RKO (cell line): Measurements from ENCODE around the gene CNEP1R1.
"Not testable (repeated sequence)": the region's sequence is repeated elsewhere in the genome, so short reads cannot be mapped to it uniquely, and the experiment has no call there.

ENCODE experiments used
- DNase-seq: peaks from one replicate; pipeline ENCODE4 v3.0.0-alpha.2; 2016; ENCODE audit warnings: low spot score

CNEP1R1 gene

GRCh38 chr16:50024684-50025536, at the start of gene CNEP1R1:
TSS of gene CNEP1R1 (plus strand) at chr16:50025225. CDS start at chr16:50025316, 91 bp downstream.
- peak; percentile 97 for DNase-seq

GRCh38 chr16:49977427-49977826, 47.6 kb upstream of the CNEP1R1 start:
- DNase-seq: no peak

GRCh38 chr16:49978569-49979326, 46.3 kb upstream of the CNEP1R1 start:
- DNase-seq: no peak

- no peak for DNase-seq
These were observed 44.9 kb upstream of the CNEP1R1 start for GRCh38 chr16:49980166-49980565.

- no peak for DNase-seq
These were observed 38.5 kb upstream of the CNEP1R1 start for GRCh38 chr16:49986351-49987124.

GRCh38 chr16:49987381-49987780, 37.6 kb upstream of the CNEP1R1 start:
- DNase-seq: no peak

GRCh38 chr16:49992825-49993224, 32.2 kb upstream of the CNEP1R1 start:
- DNase-seq: no peak

- no peak for DNase-seq
These were observed 31.4 kb upstream of the CNEP1R1 start for GRCh38 chr16:49993579-49993978.

- no peak for DNase-seq
These were observed 31.0 kb upstream of the CNEP1R1 start for GRCh38 chr16:49994006-49994405.

- no peak for DNase-seq
These were observed 29.3 kb upstream of the CNEP1R1 start for GRCh38 chr16:49995720-49996119.

GRCh38 chr16:49997721-49998251, 27.2 kb upstream of the CNEP1R1 start:
- DNase-seq: no peak

- DNase-seq: no peak
These were observed 26.0 kb upstream of the CNEP1R1 start for GRCh38 chr16:49998991-49999390.

GRCh38 chr16:50001144-50001543, 23.9 kb upstream of the CNEP1R1 start:
- no peak for DNase-seq

- DNase-seq: no peak
These were observed 22.8 kb upstream of the CNEP1R1 start for GRCh38 chr16:50002190-50002589.

- DNase-seq: no peak
These were observed 20.8 kb upstream of the CNEP1R1 start for GRCh38 chr16:50004239-50004638.

- DNase-seq: no peak
These were observed 18.1 kb upstream of the CNEP1R1 start for GRCh38 chr16:50006964-50007363.

- DNase-seq: no peak
These were observed 17.3 kb upstream of the CNEP1R1 start for GRCh38 chr16:50007744-50008143.

GRCh38 chr16:50010212-50010611, 14.8 kb upstream of the CNEP1R1 start:
- DNase-seq: no peak

- DNase-seq: no peak
These were observed 13.3 kb upstream of the CNEP1R1 start for GRCh38 chr16:50011707-50012106.

- DNase-seq: no peak
These were observed 12.8 kb upstream of the CNEP1R1 start for GRCh38 chr16:50012182-50012581.

GRCh38 chr16:50014211-50014610, 10.8 kb upstream of the CNEP1R1 start:
- not testable (repeated sequence) for DNase-seq

- DNase-seq: no peak
These were observed 9.4 kb upstream of the CNEP1R1 start for GRCh38 chr16:50015631-50016030.
